HEK293 (cell line): ENCODE results near the gene CLCNKB.

Experiments used
- CTCF ChIA-PET: fragments of 350-600 bp; formaldehyde crosslinking; extraction: SDS; loops from one replicate; lab custom pipeline; 2021; ENCODE audit warnings: antibody characterized with exemption; lab: Yijun Ruan, JAX
- POLR2A ChIA-PET: fragments of 300-600 bp; formaldehyde crosslinking; extraction: SDS; loops from one replicate; lab custom pipeline; 2020; ENCODE audit warnings: antibody characterized with exemption, inconsistent platforms; lab: Yijun Ruan, JAX
- H3K27ac ChIP-seq: fragments of 200-500 bp; sonication (Bioruptor generic); 2 replicates; pipeline ENCODE4 v1.5.1; 2014; ENCODE audit warnings: low read depth, low read length, control low read depth, inconsistent platforms; ENCODE audit errors: extremely low read depth
- H3K36me3 ChIP-seq, 2 experiments: fragments of 200-500 bp in 1 of 2; sonication (Bioruptor generic) in 1 of 2; 1 replicate in 1 of 2; 2 replicates in 1 of 2; pipeline ENCODE4 v1.5.1; 2014 to 2017; ENCODE audit warnings: inconsistent platforms in 2 of 2, low read length in 2 of 2; ENCODE audit not compliant: control insufficient read depth in 2 of 2, insufficient read depth in 1 of 2
- H3K4me1 ChIP-seq: fragments of 200-500 bp; sonication (Bioruptor generic); 2 replicates; pipeline ENCODE4 v1.5.1; 2014; ENCODE audit warnings: mild to moderate bottlenecking, low read length, inconsistent platforms; ENCODE audit not compliant: control insufficient read depth, insufficient read depth
- H3K4me3 ChIP-seq: 2 replicates; pipeline ENCODE4 v1.5.1; 2011; ENCODE audit warnings: low read depth, mild to moderate bottlenecking, control low read depth, low read length, moderate library complexity
- H3K9me3 ChIP-seq: fragments of 200-500 bp; sonication (Bioruptor generic); 2 replicates; pipeline ENCODE4 v1.5.1; 2014; ENCODE audit warnings: low read depth, low read length, inconsistent platforms; ENCODE audit not compliant: control insufficient read depth, insufficient read depth
- GLI2 ChIP-seq: fragments of 450-650 bp; formaldehyde crosslinking; IDR thresholded peaks from 2 replicates; pipeline ENCODE4; 2017; ENCODE audit warnings: missing biosample characterization, missing genetic modification characterization, low read depth, borderline replicate concordance
- HIC1 ChIP-seq: fragments of 450-650 bp; formaldehyde crosslinking; IDR thresholded peaks from 2 replicates; pipeline ENCODE4 v1.5.1; 2016; ENCODE audit warnings: missing biosample characterization, missing genetic modification characterization
- KLF1 ChIP-seq: fragments of 450-650 bp; formaldehyde crosslinking; IDR thresholded peaks from 2 replicates; pipeline ENCODE4 v1.5.1; 2016; ENCODE audit warnings: missing biosample characterization, missing genetic modification characterization
- SP2 ChIP-seq: fragments of 450-650 bp; formaldehyde crosslinking; IDR thresholded peaks from 2 replicates; pipeline ENCODE4 v1.5.1; 2016; ENCODE audit warnings: missing biosample characterization, missing genetic modification characterization
- ZIC2 ChIP-seq: fragments of 450-650 bp; formaldehyde crosslinking; IDR thresholded peaks from 2 replicates; pipeline ENCODE4 v1.5.1; 2016; ENCODE audit warnings: missing biosample characterization, missing genetic modification characterization
- ZNF202 ChIP-seq: fragments of 450-650 bp; formaldehyde crosslinking; IDR thresholded peaks from 2 replicates; pipeline ENCODE4 v1.5.1; 2016; ENCODE audit warnings: missing biosample characterization, missing genetic modification characterization, borderline replicate concordance
- ZNF514 ChIP-seq: fragments of 450-650 bp; formaldehyde crosslinking; IDR thresholded peaks from 2 replicates; pipeline ENCODE4 v1.5.1; 2016; ENCODE audit warnings: missing biosample characterization, missing genetic modification characterization
- ZNF600 ChIP-seq: fragments of 450-650 bp; formaldehyde crosslinking; IDR thresholded peaks from 2 replicates; pipeline ENCODE4 v1.5.1; 2016; ENCODE audit warnings: missing biosample characterization, missing genetic modification characterization
- ZNF629 ChIP-seq: fragments of 450-650 bp; formaldehyde crosslinking; IDR thresholded peaks from 2 replicates; pipeline ENCODE4 v1.5.1; 2017; ENCODE audit warnings: missing biosample characterization, missing genetic modification characterization
- ZNF664 ChIP-seq: fragments of 450-650 bp; formaldehyde crosslinking; IDR thresholded peaks from 2 replicates; pipeline ENCODE4 v1.5.1; 2016; ENCODE audit warnings: missing biosample characterization, missing genetic modification characterization
- ZNF768 ChIP-seq: fragments of 450-650 bp; formaldehyde crosslinking; IDR thresholded peaks from 2 replicates; pipeline ENCODE4 v1.5.1; 2018; ENCODE audit warnings: missing biosample characterization, mild to moderate bottlenecking, missing genetic modification characterization
- TF ChIP-seq, protein P1 (sequence below): fragments of 450-650 bp; formaldehyde crosslinking; IDR thresholded peaks from 2 replicates; pipeline ENCODE4 v1.5.1; 2016; ENCODE audit warnings: missing biosample characterization, missing genetic modification characterization

CLCNKB gene

GRCh38 chr1:16076031-16076864, 32.7 kb downstream of the CLCNKB start:
- POLR2A ChIA-PET: no interaction called here
- no peaks in the 10 kb centered on the region for H3K36me3 ChIP-seq
- no peak overlapping the region for H3K4me3 ChIP-seq
- 0 out of 2 replicates have a peak, but pooled peaks have one; percentile 13 for TF ChIP-seq ZNF629 (tag by site-specific recombination)
- TF ChIP-seq HIC1 (tag by site-specific recombination): no peak
- TF ChIP-seq ZNF514: no peak
- peak; percentile 54; the same call in 1 of the 2 replicates for TF ChIP-seq ZNF768 (tag by site-specific recombination)
- 0 out of 2 replicates have a peak, but pooled peaks have one; percentile 33 for TF ChIP-seq ZNF600
- TF ChIP-seq GLI2: no peak
- peak; percentile 45 for TF ChIP-seq ZIC2 (tag by site-specific recombination)
- TF ChIP-seq, all 188 proteins: peak for 4
- Histone ChIP-seq H3K4me1 (no peaks in the 10 kb centered on the region), H3K9me3 (no peaks in the 10 kb centered on the region), H3K27ac (no peak overlapping the region)
- CTCF ChIA-PET: interaction anchor here (0.8 to 7.8 kb wide), 3 partner anchors 59 to 103 kb away, joined by 3 to 117 read pairs (median 3); partner anchors contain the start of genes EPHA2 and HSPB7

DNA sequence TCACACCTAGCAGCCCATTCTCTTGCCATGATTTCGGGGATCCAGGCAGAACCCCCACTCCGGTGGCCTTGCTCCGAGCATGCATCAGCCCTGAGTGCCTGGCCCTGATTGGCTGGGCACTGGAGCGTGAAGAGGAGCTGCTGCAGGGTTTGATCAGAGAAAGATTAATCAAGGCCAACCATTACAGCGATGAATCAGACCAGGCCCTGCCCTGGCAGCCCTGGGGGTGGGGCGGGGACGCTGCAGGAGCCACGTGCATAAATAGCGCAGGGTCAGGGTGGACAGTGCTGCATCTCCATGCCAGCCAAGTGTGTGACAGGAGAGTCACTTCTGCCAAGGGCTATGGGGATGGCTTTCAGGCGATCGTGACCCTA, 33.3 kb downstream of the CLCNKB start:
- POLR2A ChIA-PET: no interaction called here
- H3K9me3 ChIP-seq: no peaks in the 10 kb centered on the region
- H3K4me1 ChIP-seq: no peaks in the 10 kb centered on the region
- no peak overlapping the region for H3K4me3 ChIP-seq
- TF ChIP-seq ZNF202 (tag by site-specific recombination): no peak
- TF ChIP-seq KLF1 (tag by site-specific recombination): 0 out of 2 replicates have a peak, but pooled peaks have one; percentile 7
- no peaks in the 10 kb centered on the region for H3K36me3 ChIP-seq
- CTCF ChIA-PET: interaction anchor here (0.6 to 9.7 kb wide), 5 partner anchors 77 to 908 kb away, joined by 3 to 427 read pairs (median 18); partner anchors contain the start of gene EPHA2
- no peak overlapping the region for H3K27ac ChIP-seq

DNA sequence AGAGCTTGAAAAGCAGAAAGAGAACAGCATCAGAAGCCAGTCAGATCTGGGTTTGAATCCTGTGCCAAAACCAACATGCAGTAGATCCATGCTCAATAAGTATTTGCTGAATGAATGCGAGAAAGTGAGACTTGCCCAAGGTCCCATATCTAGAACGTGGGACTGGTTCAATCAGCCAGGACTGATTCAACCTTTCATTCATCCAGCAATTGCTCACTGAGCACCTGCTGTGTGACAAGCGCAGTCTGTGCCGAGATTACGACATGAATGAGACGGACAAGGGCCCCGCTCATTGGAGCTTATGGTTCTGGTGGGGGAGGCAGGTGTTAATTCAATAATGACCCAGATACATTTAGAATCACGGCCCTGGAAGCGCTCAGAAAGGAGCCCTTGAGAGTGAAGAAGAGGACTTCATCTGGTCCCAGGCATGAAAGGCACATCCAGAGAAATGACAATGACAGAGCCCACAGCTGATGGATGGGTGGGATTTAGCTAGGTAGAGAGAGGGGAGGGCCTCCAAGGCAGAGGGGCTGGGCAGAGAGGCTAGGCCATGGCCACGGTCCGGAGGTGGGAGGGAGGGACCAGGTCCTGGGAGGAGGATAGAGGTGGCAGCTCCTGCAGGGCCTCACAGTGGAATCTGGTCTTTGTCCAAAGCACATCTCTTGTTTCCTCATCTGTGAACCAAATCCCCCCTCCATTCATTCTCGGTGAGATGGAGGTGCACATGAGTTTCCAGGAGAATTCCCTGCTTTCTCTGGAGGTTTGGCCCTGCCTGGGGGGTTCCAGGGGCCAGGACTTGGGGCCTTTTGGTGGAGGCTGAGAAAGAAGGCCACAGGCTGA, 34.0 kb downstream of the CLCNKB start:
- no peak overlapping the region for H3K27ac ChIP-seq
- POLR2A ChIA-PET: interaction anchor here (0.5 kb wide), 1 partner anchor 122 kb away, joined by 4 read pairs; no protein-coding TSS in a partner anchor
- CTCF ChIA-PET: interaction anchor here (0.5 to 9.7 kb wide), 13 partner anchors 8 to 909 kb away, joined by 3 to 427 read pairs (median 9); partner anchors contain the start of gene EPHA2

More for the DNA sequence above, 34.0 kb downstream of the CLCNKB start:
- no peaks in the 10 kb centered on the region for H3K4me1 ChIP-seq
- TF ChIP-seq, protein P1, sequence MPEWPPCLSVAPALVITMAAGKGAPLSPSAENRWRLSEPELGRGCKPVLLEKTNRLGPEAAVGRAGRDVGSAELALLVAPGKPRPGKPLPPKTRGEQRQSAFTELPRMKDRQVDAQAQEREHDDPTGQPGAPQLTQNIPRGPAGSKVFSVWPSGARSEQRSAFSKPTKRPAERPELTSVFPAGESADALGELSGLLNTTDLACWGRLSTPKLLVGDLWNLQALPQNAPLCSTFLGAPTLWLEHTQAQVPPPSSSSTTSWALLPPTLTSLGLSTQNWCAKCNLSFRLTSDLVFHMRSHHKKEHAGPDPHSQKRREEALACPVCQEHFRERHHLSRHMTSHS: no peak
- TF ChIP-seq SP2 (tag by site-specific recombination) (peak; percentile 65), ZNF664 (tag by site-specific recombination) (peak; percentile 67; the same call in 1 of the 2 replicates)
- no peaks in the 10 kb centered on the region for H3K36me3 ChIP-seq
- H3K9me3 ChIP-seq: no peaks in the 10 kb centered on the region
- H3K4me3 ChIP-seq: no peak overlapping the region
